Measurements from ENCODE around the gene NGF. TPM values are rescaled to one million over a fixed set of nuclear protein-coding genes. Genes with fewer than 3 reads are reported as not detected.
"Not testable (repeated sequence)": the region's sequence is repeated elsewhere in the genome, so short reads cannot be mapped to it uniquely, and the experiment has no call there.

Gene NGF
- total and polyA plus RNA-seq, 12 donors: 0.55 to 6.9 (median 1.5) TPM

- H3K4me1 ChIP-seq (replicated peaks in 1 of 2): no peaks in the 10 kb centered on the region
- TF ChIP-seq CTCF (IDR thresholded peaks at IDR 0.05): no peak
- TF ChIP-seq POLR2A (IDR thresholded peaks at IDR 0.05): no peak
- H3K4me3 ChIP-seq: no peak overlapping the region
- intact Hi-C loops (cut with DNase I): no loop called here
- no peaks in the 10 kb centered on the region for H3K27me3 ChIP-seq
- H3K27ac ChIP-seq: no peak overlapping the region
- whole genome bisulfite sequencing, 4 donors: 90 to 94% (median 91%) methylated on average over 2 of the region's 2 CpGs
- H3K36me3 ChIP-seq (replicated peaks in 1 of 2): no peaks in the 10 kb centered on the region
- DNase-seq: no peak
- H3K9me3 ChIP-seq (replicated peaks in 1 of 3): no peaks in the 10 kb centered on the region
Observed at GRCh38 chr1:115310581-115311473, 27.2 kb downstream of the NGF start.

GRCh38 chr1:115309504-115309903 lies 28.5 kb downstream of the NGF start:
- H3K27ac ChIP-seq; H3K4me1 ChIP-seq (replicated peaks in 1 of 2); H3K9me3 ChIP-seq (replicated peaks in 1 of 3); intact Hi-C loops (cut with DNase I); H3K36me3 ChIP-seq (replicated peaks in 1 of 2); DNase-seq; H3K27me3 ChIP-seq; H3K4me3 ChIP-seq: not testable (repeated sequence)

- whole genome bisulfite sequencing, 4 donors: 62 to 85% (median 74%) methylated on average over 1 of the region's 1 CpG
- no peak for TF ChIP-seq POLR2A (IDR thresholded peaks at IDR 0.05)
Observed at GRCh38 chr1:115308969-115309368, 29.1 kb downstream of the NGF start.

GRCh38 chr1:115307661-115308060 lies 30.4 kb downstream of the NGF start:
- intact Hi-C loops (cut with DNase I): no loop called here
- H3K9me3 ChIP-seq (replicated peaks in 1 of 3): no peaks in the 10 kb centered on the region
- no peak for DNase-seq
- no peaks in the 10 kb centered on the region for H3K36me3 ChIP-seq (replicated peaks in 1 of 2)
- H3K27me3 ChIP-seq: no peaks in the 10 kb centered on the region
- TF ChIP-seq POLR2A (IDR thresholded peaks at IDR 0.05): no peak
- TF ChIP-seq CTCF (IDR thresholded peaks at IDR 0.05): no peak
- no peak overlapping the region for H3K27ac ChIP-seq
- no peaks in the 10 kb centered on the region for H3K4me1 ChIP-seq (replicated peaks in 1 of 2)
- no peak overlapping the region for H3K4me3 ChIP-seq

More at GRCh38 chr1:115308969-115309368, 29.1 kb downstream of the NGF start:
- no peaks in the 10 kb centered on the region for H3K27me3 ChIP-seq
- intact Hi-C loops (cut with DNase I): no loop called here
- H3K36me3 ChIP-seq (replicated peaks in 1 of 2): no peaks in the 10 kb centered on the region
- no peaks in the 10 kb centered on the region for H3K9me3 ChIP-seq (replicated peaks in 1 of 3)
- H3K4me3 ChIP-seq: no peak overlapping the region
- H3K27ac ChIP-seq: no peak overlapping the region
- no peaks in the 10 kb centered on the region for H3K4me1 ChIP-seq (replicated peaks in 1 of 2)
- no peak for DNase-seq

GRCh38 chr1:115306146-115306545 lies 31.9 kb downstream of the NGF start:
- H3K4me1 ChIP-seq (replicated peaks in 1 of 2): no peaks in the 10 kb centered on the region
- TF ChIP-seq CTCF (IDR thresholded peaks at IDR 0.05): no peak
- TF ChIP-seq POLR2A (IDR thresholded peaks at IDR 0.05): no peak
- DNase-seq: no peak
- H3K36me3 ChIP-seq (replicated peaks in 1 of 2): no peaks in the 10 kb centered on the region
- intact Hi-C loops (cut with DNase I): no loop called here
- no peak overlapping the region for H3K4me3 ChIP-seq
- no peaks in the 10 kb centered on the region for H3K27me3 ChIP-seq
- H3K27ac ChIP-seq: no peak overlapping the region
- no peaks in the 10 kb centered on the region for H3K9me3 ChIP-seq (replicated peaks in 1 of 3)
- 70 to 84% (median 75%) methylated on average over 2 of the region's 2 CpGs for WGBS, 4 donors

Data from adrenal gland (tissue), 12 donors.